DND-41 (cell line): Measurements from ENCODE around the gene USP20.

Source experiments
- CTCF ChIP-seq: IDR thresholded peaks from 2 replicates; pipeline ENCODE4 v1.5.1; 2012; ENCODE audit warnings: borderline replicate concordance, low read length, moderate library complexity, mild to moderate bottlenecking; ENCODE audit not compliant: poor library complexity, severe bottlenecking; ENCODE audit errors: extremely low read depth
- EZH2 ChIP-seq: IDR thresholded peaks from 3 replicates; pipeline ENCODE4 v1.6.1; 2012; ENCODE audit warnings: borderline replicate concordance, low read depth, mild to moderate bottlenecking, moderate library complexity, low read length, inconsistent platforms; ENCODE audit not compliant: severe bottlenecking

- TF ChIP-seq CTCF, result no peak
- TF ChIP-seq EZH2, result no peak
Measured at GRCh38 chr9:129841071-129841470, 5.8 kb downstream of the USP20 start.
